Thyroid gland (tissue), 4 donors: Measurements from ENCODE around the gene TMEM107.

Experiments
- POLR2A ChIP-seq, 2 donors: fragments of 450-650 bp; IDR thresholded peaks; one replicate each; pipeline ENCODE4 v1.6.1; 2017; ENCODE audit warnings: antibody characterized with exemption in 2 of 2, mild to moderate bottlenecking in 2 of 2, moderate library complexity in 1 of 2
- TF ChIP-seq, protein P1 (sequence below), 6 experiments: fragments of 200-600 bp in 3 of 6; fragments of 450-650 bp in 3 of 6; sonication (generic) in 3 of 6; IDR thresholded peaks; one replicate each; pipeline ENCODE4 v1.5.1; 2016 to 2019; ENCODE audit warnings: antibody characterized with exemption in 6 of 6, mild to moderate bottlenecking in 2 of 6, inconsistent platforms in 1 of 6, moderate library complexity in 1 of 6

DNA sequence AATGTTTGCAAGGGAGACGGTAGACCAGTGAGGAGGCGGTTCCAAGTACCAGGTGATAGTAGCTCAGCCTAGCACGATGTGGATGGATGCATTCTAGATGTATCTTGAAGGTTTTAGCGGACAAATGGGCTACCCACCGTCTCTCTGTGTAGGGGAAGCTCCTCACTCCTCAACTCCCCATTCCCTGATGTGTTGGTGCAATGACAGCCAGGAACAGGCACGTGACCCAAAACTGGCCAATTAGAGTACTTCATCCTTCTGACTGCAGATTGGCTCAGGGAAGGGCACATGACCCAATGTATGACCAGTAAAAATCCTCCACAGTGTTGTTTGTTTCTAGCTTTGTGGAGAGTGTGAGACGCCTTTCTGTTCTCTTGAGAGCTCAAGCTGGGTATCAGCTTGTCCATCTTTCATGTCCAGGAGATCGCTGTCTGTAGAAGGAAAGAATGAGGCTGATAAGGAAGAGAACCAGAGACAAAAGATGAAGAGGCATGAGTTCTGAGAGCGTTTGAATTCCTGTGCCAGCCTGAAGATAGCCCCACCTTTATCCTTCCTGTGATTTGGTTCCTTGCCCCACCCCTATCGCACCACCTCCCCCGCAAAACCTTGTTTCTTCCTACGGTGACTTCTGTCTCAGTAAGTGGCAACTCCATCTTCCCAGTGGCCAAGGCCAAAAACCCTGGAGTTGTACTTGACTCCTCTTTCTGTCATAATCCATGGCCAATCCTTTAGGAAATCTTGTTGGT lies 16.1 kb upstream of the TMEM107 start:
- TF ChIP-seq, protein P1, sequence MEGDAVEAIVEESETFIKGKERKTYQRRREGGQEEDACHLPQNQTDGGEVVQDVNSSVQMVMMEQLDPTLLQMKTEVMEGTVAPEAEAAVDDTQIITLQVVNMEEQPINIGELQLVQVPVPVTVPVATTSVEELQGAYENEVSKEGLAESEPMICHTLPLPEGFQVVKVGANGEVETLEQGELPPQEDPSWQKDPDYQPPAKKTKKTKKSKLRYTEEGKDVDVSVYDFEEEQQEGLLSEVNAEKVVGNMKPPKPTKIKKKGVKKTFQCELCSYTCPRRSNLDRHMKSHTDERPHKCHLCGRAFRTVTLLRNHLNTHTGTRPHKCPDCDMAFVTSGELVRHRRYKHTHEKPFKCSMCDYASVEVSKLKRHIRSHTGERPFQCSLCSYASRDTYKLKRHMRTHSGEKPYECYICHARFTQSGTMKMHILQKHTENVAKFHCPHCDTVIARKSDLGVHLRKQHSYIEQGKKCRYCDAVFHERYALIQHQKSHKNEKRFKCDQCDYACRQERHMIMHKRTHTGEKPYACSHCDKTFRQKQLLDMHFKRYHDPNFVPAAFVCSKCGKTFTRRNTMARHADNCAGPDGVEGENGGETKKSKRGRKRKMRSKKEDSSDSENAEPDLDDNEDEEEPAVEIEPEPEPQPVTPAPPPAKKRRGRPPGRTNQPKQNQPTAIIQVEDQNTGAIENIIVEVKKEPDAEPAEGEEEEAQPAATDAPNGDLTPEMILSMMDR (IDR thresholded peaks at IDR 0.05), result no peak
- TF ChIP-seq POLR2A (IDR thresholded peaks at IDR 0.05), result peak in 1 of 2 donors; percentile 87
